ENCODE measurements around the gene NCAPD2.
"Not testable (repeated sequence)": the region's sequence is repeated elsewhere in the genome, so short reads cannot be mapped to it uniquely, and the experiment has no call there.

NCAPD2 gene

DNA sequence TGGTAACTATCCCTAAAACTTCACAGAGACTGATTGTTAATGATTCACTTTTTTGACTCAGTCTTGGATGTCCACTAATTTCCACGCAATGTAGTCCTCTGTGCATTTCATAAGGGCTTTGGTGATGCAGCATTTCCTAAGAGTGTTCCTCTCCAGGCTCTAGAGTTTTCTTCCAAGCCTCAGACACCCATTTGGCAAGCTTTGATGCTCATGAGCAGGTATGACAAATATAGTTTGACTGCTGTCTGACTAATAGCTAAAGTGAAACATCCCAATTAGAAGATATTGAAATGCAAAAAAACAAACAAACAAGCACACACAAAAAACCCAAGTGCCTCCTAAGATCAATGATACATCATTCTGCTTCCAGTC, 21.9 kb upstream of the NCAPD2 start:
- TF ChIP-seq, protein P1, sequence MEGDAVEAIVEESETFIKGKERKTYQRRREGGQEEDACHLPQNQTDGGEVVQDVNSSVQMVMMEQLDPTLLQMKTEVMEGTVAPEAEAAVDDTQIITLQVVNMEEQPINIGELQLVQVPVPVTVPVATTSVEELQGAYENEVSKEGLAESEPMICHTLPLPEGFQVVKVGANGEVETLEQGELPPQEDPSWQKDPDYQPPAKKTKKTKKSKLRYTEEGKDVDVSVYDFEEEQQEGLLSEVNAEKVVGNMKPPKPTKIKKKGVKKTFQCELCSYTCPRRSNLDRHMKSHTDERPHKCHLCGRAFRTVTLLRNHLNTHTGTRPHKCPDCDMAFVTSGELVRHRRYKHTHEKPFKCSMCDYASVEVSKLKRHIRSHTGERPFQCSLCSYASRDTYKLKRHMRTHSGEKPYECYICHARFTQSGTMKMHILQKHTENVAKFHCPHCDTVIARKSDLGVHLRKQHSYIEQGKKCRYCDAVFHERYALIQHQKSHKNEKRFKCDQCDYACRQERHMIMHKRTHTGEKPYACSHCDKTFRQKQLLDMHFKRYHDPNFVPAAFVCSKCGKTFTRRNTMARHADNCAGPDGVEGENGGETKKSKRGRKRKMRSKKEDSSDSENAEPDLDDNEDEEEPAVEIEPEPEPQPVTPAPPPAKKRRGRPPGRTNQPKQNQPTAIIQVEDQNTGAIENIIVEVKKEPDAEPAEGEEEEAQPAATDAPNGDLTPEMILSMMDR (IDR thresholded peaks at IDR 0.05; ENCODE audit: low read depth, low read length, missing control alignments): no peak
- DNase-seq (ENCODE audit: extremely low read depth, low read depth): no peak
- no peak overlapping the region for H3K4me3 ChIP-seq (replicated peaks; ENCODE audit: low read depth, low read length)

DNA sequence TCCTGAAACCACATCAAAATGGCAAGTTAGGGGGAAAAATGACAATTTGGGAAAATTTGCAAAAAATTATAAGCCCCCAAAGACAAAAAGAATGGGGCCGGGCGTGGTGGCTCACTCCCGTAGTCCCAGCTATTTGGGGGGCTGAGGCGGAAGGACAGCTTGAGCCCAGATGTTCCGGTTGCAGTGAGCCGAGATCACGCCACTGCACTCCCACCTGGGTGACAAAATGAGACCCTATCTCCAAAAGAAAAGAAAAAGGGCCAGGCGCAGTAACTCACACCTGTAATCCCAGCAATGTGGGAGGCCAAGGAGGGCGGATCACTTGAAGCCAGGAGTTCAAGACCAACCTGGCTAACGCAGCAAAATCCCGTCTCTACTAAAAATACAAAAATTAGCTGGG, 21.4 kb upstream of the NCAPD2 start:
- no peak for DNase-seq (ENCODE audit: extremely low read depth, low read depth)
- H3K4me3 ChIP-seq (replicated peaks; ENCODE audit: low read depth, low read length): no peak overlapping the region
- TF ChIP-seq, protein P1 (IDR thresholded peaks at IDR 0.05; ENCODE audit: low read depth, low read length, missing control alignments): no peak

DNA sequence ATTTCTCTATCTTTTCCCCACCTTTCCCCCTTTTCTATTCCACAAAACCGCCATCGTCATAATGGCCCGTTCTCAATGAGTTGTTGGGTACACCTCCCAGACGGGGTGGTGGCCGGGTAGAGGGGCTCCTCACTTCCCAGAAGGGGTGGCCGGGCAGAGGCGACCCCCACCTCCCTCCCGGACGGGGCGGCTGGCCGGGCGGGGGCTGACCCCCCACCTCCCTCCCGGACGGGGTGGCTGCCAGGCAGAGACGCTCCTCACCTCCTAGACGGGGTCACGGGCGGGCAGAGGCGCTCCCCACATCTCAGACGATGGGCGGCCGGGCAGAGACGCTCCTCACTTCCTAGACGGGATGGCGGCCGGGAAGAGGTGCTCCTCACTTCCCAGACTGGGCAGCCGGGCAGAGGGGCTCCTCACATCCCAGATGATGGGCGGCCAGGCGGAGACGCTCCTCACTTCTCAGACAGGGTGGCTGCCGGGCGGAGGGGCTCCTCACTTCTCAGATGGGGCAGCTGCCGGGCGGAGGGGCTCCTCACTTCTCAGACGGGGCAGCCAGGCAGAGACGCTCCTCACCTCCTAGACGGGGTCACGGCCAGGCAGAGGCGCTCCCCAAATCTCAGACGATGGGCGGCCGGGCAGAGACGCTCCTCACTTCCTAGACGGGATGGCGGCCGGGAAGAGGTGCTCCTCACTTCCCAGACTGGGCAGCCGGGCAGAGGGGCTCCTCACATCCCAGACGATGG, 18.5 kb upstream of the NCAPD2 start:
- H3K4me3 ChIP-seq (replicated peaks; ENCODE audit: low read depth, low read length); DNase-seq (ENCODE audit: extremely low read depth, low read depth): not testable (repeated sequence)

DNA sequence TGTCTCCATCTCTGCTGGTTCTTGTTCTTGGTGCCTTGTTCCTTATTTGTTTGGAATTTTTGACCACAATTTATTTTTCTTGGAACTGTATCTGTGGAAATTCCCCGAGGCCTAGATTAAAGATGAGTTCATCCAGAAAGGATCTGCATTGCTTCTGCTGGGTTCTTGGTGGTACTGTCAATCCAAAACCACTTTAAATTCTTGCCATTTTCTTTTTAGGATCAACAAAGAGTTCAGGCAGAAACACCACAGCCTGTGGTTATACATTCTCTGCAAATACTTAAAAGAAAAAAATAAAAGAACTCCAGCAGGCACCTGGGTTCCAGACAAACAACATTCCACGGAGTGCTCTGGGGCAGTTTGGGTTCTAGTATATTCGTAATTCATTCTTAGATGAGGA, 17.4 kb upstream of the NCAPD2 start:
- TF ChIP-seq, protein P1 (IDR thresholded peaks at IDR 0.05; ENCODE audit: low read depth, low read length, missing control alignments): no peak
- H3K4me3 ChIP-seq (replicated peaks; ENCODE audit: low read depth, low read length): no peak overlapping the region
- no peak for DNase-seq (ENCODE audit: extremely low read depth, low read depth)

DNA sequence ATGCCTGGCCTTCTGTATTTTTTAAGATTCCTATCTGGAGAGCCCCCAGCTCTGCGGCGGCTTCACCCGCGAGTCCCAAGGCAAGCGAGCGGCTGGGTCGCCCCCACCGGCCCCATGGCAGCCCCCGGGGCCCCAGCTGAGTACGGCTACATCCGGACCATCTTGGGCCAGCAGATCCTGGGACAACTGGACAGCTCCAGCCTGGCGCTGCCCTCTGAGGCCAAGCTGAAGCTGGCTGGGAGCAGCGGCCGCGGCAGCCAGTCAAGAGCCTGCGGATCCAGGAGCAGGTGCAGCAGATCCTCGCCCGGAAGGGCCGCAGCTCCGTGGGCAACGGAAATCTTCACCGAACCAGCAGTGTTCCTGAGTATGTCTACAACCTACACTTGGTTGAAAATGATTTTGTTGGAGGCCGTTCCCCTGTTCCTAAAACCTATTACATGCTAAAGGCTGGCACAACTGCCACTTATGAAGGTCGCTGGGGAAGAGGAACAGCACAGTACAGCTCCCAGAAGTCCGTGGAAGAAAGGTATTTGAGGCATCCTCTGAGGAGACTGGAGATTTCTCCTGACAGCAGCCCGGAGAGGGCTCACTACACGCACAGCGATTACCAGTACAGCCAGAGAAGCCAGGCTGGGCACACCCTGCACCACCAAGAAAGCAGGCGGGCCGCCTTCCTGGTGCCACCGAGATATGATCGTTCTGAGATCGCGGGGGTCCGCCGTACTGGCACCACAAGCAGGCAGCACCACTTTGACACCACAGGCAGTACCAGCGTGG, 16.1 kb upstream of the NCAPD2 start:
- DNase-seq (ENCODE audit: extremely low read depth, low read depth); H3K4me3 ChIP-seq (replicated peaks; ENCODE audit: low read depth, low read length): not testable (repeated sequence)

GRCh38 chr12:6478416-6478815, 15.5 kb upstream of the NCAPD2 start:
- DNase-seq (ENCODE audit: extremely low read depth, low read depth): no peak
- no peak overlapping the region for H3K4me3 ChIP-seq (replicated peaks; ENCODE audit: low read depth, low read length)
- TF ChIP-seq, protein P1 (IDR thresholded peaks at IDR 0.05; ENCODE audit: low read depth, low read length, missing control alignments): no peak

DNA sequence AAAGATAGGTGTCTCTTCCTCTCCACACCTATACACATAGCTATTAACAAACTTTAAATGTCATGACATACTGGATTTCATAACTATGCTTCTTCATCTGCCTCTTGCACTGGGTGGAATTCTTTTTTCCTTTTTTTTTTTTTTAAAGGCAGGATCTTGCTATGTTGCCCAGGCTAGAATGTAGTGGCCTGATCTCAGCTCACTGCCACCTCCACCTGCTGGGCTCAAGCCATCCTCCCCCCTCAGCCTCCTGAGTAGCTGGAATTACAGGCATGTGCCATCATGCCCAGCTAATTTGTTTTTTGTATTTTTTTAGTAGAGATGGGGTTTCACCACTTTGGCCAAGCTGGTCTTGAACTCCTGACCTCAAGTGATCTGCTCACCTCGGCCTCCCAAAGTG, 5.7 kb upstream of the NCAPD2 start:
- TF ChIP-seq, protein P1 (IDR thresholded peaks at IDR 0.05; ENCODE audit: low read depth, low read length, missing control alignments): no peak
- no peak for DNase-seq (ENCODE audit: extremely low read depth, low read depth)
- H3K4me3 ChIP-seq (replicated peaks; ENCODE audit: low read depth, low read length): no peak overlapping the region
